HepG2 (cell line): ENCODE data around the gene ARHGAP5. TPM values are rescaled to one million over a fixed set of nuclear protein-coding genes. Genes with fewer than 3 reads are reported as not detected.

Source experiments
- ARNT ChIP-seq: fragments of 450-650 bp; IDR thresholded peaks from 2 replicates; pipeline ENCODE4 v1.6.1; 2017
- ASH2L ChIP-seq: fragments of 300-600, 200-600 bp; sonication (generic); IDR thresholded peaks from 2 replicates; pipeline ENCODE4 v1.7.0; 2017; ENCODE audit warnings: low read depth, mild to moderate bottlenecking, moderate library complexity, mixed read lengths, low read length; ENCODE audit not compliant: insufficient read length
- CC2D1A ChIP-seq: sonication (generic); formaldehyde crosslinking; IDR thresholded peaks from 2 replicates; pipeline ENCODE4 v1.8.1; 2023; ENCODE audit warnings: mild to moderate bottlenecking, missing genetic modification reagents
- CEBPB ChIP-seq: IDR thresholded peaks from 2 replicates; pipeline ENCODE4 v1.6.1; 2011; ENCODE audit warnings: low read depth, low read length, improper control_type of control experiment, borderline replicate concordance
- CREB3 ChIP-seq: sonication (generic); formaldehyde crosslinking; IDR thresholded peaks from 2 replicates; pipeline ENCODE4 v1.5.0; 2020; ENCODE audit warnings: missing genetic modification reagents
- HHEX ChIP-seq: IDR thresholded peaks from 2 replicates; pipeline ENCODE4 v1.6.1; 2016; ENCODE audit warnings: control low read depth
- KLF9 ChIP-seq: IDR thresholded peaks from 2 replicates; pipeline ENCODE4 v1.6.1; 2016; ENCODE audit warnings: low read depth
- MEIS2 ChIP-seq: sonication (generic); formaldehyde crosslinking; IDR thresholded peaks from 2 replicates; pipeline ENCODE4 v1.9.0; 2021; ENCODE audit warnings: mild to moderate bottlenecking, missing genetic modification reagents
- NFRKB ChIP-seq: fragments of 450-650 bp; IDR thresholded peaks from 2 replicates; pipeline ENCODE4 v1.6.1; 2017
- ONECUT2 ChIP-seq: sonication (generic); formaldehyde crosslinking; IDR thresholded peaks from 2 replicates; pipeline ENCODE4 v1.4.0; 2020; ENCODE audit warnings: missing genetic modification reagents
- PHF8 ChIP-seq: sonication (generic); formaldehyde crosslinking; IDR thresholded peaks from 2 replicates; pipeline ENCODE4 v1.5.0; 2020; ENCODE audit warnings: missing genetic modification reagents
- RCOR2 ChIP-seq: IDR thresholded peaks from 2 replicates; pipeline ENCODE4 v1.6.1; 2016; ENCODE audit warnings: missing biosample characterization, missing genetic modification reagents
- SMC3 ChIP-seq: IDR thresholded peaks from 2 replicates; pipeline ENCODE4 v1.6.1; 2011; ENCODE audit warnings: low read length, improper control_type of control experiment
- TOE1 ChIP-seq: sonication (generic); formaldehyde crosslinking; IDR thresholded peaks from 2 replicates; pipeline ENCODE4 v1.4.0; 2020; ENCODE audit warnings: mild to moderate bottlenecking, missing genetic modification reagents
- YEATS4 ChIP-seq: sonication (generic); formaldehyde crosslinking; IDR thresholded peaks from 2 replicates; pipeline ENCODE4 v1.4.0; 2020; ENCODE audit warnings: missing genetic modification reagents, borderline replicate concordance
- ZBTB1 ChIP-seq: sonication (generic); formaldehyde crosslinking; IDR thresholded peaks from 2 replicates; pipeline ENCODE4 v1.4.0; 2020; ENCODE audit warnings: missing genetic modification reagents, borderline replicate concordance
- ZBTB4 ChIP-seq: sonication (generic); formaldehyde crosslinking; IDR thresholded peaks from 2 replicates; pipeline ENCODE4 v1.4.0; 2020; ENCODE audit warnings: missing genetic modification reagents, mild to moderate bottlenecking, borderline replicate concordance
- ZBTB7A ChIP-seq: sonication (generic); formaldehyde crosslinking; IDR thresholded peaks from 2 replicates; pipeline ENCODE4 v1.8.0; 2022; ENCODE audit warnings: mild to moderate bottlenecking, missing genetic modification reagents
- ZKSCAN5 ChIP-seq: sonication (generic); formaldehyde crosslinking; IDR thresholded peaks from 2 replicates; pipeline ENCODE4 v1.5.1; 2020; ENCODE audit warnings: mild to moderate bottlenecking, missing genetic modification reagents
- ZNF513 ChIP-seq: sonication (generic); formaldehyde crosslinking; conservative IDR thresholded peaks from 2 replicates; pipeline ENCODE4 v1.5.0; 2020; ENCODE audit warnings: missing genetic modification reagents
- ZNF580 ChIP-seq: IDR thresholded peaks from 2 replicates; pipeline ENCODE4 v1.6.1; 2016; ENCODE audit warnings: low read depth, borderline replicate concordance
- ZNF710 ChIP-seq: sonication (generic); formaldehyde crosslinking; IDR thresholded peaks from 2 replicates; pipeline ENCODE4 v1.5.0; 2020; ENCODE audit warnings: mild to moderate bottlenecking, missing genetic modification reagents, borderline replicate concordance
- ZNF83 ChIP-seq: sonication (generic); formaldehyde crosslinking; IDR thresholded peaks from 2 replicates; pipeline ENCODE4 v1.4.0; 2020; ENCODE audit warnings: missing genetic modification reagents, mild to moderate bottlenecking, borderline replicate concordance
- polyA plus RNA-seq, 8 experiments: library from polyadenylated mRNA; depleted of rRNA in 3 of 8; stranded (reverse) in 7 of 8; unstranded in 1 of 8; fragments of >200 nt; fragmentation: Illumina TruSeq in 4 of 8; extraction: Trizol in 4 of 8; gene quantifications; 2 replicates each; pipeline versions ENCODE4 v1.2.1 to v1.2.3, GENCODE V29; 2011 to 2016; ENCODE audit warnings: low read depth in 4 of 8, missing spikeins in 1 of 8, mixed read lengths in 1 of 8; ENCODE audit not compliant: insufficient read depth in 1 of 8
- total RNA-seq, 5 experiments: library from RNA; depleted of rRNA; stranded (reverse); fragments of >200 nt; fragmentation: Illumina TruSeq; extraction: Trizol; gene quantifications; 2 replicates each; pipeline ENCODE4 v1.2.3, GENCODE V29; 2016; ENCODE audit warnings: low read depth in 1 of 5

The ARHGAP5 gene
- total and polyA plus RNA-seq, 2 of the 13 experiments (the other 11 are each of a cell fraction or from before 2014, with no cell fraction given), result 33.7 to 144 TPM

- TF ChIP-seq ZKSCAN5 (CRISPR knock-in tag), result peak; percentile 80
- TF ChIP-seq MEIS2 (CRISPR knock-in tag), result peak; percentile 97
- peak; percentile 81; the same call in 1 of the 2 replicates for TF ChIP-seq ZBTB1
- peak; percentile 53 for TF ChIP-seq ONECUT2
- peak; percentile 99 for TF ChIP-seq ASH2L
- peak; percentile 95 for TF ChIP-seq ZNF710
- TF ChIP-seq CREB3 (CRISPR knock-in tag), result 0 out of 2 replicates have a peak, but pooled peaks have one; percentile 9
- TF ChIP-seq ZNF513, result peak; percentile 95
- peak; percentile 81 for TF ChIP-seq RCOR2
- peak; percentile 100 for TF ChIP-seq KLF9 (CRISPR knock-in tag)
- TF ChIP-seq CC2D1A (CRISPR knock-in tag), result peak; percentile 99
- TF ChIP-seq HHEX (CRISPR knock-in tag), result 0 out of 2 replicates have a peak, but pooled peaks have one; percentile 32
- peak; percentile 97 for TF ChIP-seq PHF8 (CRISPR knock-in tag)
- TF ChIP-seq ARNT, result no peak
- TF ChIP-seq NFRKB, result no peak
- peak; percentile 95 for TF ChIP-seq ZNF83 (CRISPR knock-in tag)
- TF ChIP-seq ZBTB4 (CRISPR knock-in tag), result peak; percentile 98
- TF ChIP-seq YEATS4, result peak; percentile 94
- peak; percentile 90 for TF ChIP-seq ZBTB7A
- TF ChIP-seq TOE1 (CRISPR knock-in tag), result peak; percentile 81; the same call in 1 of the 2 replicates
- 0 out of 2 replicates have a peak, but pooled peaks have one; percentile 2 for TF ChIP-seq SMC3
- TF ChIP-seq CEBPB, result no peak
- TF ChIP-seq ZNF580 (CRISPR knock-in tag), result peak; percentile 94
Measured at GRCh38 chr14:32201193-32201815, 124.2 kb downstream of the ARHGAP5 start (continued).
